GM21723 (cell line): ENCODE data around the gene ABHD12B.

Experiments used
- ATAC-seq: cut with Tn5 transposase; IDR thresholded peaks from one replicate; pipeline ENCODE4 v1.9.1; 2021; ENCODE audit warnings: mild to moderate bottlenecking, moderate library complexity; ENCODE audit not compliant: unreplicated experiment

Gene ABHD12B

DNA sequence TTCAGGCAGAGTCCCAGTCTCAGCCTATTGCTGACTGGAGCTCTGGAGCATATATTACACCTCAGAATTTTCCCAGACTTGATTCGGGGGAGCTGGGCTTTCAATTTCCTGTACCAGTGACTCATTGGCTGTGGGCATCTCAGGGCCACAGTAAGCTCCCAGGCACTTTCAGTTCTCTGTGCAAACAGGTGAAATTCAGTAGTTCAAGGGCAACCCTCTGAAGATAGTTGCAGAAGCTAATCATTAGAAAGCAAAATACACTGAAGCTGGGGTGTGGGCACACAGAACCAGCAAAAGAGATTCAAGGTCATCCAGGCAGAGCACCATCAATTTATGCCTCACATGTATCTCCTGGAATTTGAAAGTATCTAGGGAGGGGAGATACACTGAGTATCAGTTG lies 32.8 kb upstream of the ABHD12B start:
- no peak for ATAC-seq

DNA sequence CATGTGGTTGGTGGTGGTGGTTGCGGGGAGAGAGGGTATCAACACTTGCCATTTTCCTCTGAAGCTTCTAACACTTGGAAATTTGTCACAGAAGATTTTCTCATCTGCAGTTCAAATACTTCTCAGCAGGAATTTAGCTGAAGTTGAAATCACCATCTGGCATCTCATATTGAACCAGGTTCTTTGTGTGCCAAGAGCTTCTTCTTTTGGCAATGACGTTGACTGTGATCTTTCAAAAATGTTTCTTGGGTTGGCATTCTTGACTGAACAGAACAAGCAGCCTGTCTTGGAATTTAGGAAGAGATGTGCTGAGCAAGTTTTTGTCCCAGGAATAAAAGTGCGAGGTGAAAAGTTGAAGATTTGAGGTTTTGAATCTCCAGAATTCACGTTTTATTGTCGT lies 32.2 kb upstream of the ABHD12B start:
- ATAC-seq = no peak

DNA sequence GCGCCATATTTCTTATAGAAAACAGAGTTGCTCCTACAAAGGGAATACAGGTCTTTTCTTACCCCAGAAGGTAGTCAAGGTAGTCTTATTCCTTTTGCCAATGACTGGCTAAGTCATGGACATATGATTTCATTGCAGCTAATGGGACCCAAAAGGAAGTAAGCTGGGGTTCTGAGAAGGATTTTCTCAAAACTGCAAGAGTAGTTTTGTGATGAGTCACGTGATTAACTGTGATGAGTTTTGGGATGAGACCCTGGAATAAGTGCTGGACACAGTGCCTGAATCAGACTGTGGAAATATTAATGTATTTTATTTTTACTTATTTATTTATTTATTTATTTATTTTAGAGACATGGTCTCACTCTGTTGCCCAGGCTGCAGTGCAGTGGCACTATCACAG lies 27.5 kb upstream of the ABHD12B start:
- ATAC-seq = no peak

DNA sequence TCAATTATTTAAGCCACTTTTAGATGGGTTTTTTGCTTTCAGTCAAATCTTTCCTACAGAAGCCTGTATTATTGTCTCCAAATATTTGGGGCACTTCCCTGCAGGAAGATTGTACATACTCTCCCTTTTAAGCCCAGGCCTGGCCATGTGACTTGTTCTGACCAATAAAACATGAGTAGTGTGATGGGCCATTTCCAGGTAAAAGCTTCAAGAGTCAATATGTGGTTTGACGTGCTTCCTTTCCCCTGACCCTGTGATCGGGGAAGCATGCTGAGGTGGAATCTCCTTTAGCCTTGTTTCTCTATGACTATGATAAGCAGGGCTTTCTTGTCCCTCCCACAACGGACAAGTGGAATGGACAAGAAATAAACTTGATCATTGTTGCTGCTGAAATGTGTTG lies 26.7 kb upstream of the ABHD12B start:
- no peak for ATAC-seq

DNA sequence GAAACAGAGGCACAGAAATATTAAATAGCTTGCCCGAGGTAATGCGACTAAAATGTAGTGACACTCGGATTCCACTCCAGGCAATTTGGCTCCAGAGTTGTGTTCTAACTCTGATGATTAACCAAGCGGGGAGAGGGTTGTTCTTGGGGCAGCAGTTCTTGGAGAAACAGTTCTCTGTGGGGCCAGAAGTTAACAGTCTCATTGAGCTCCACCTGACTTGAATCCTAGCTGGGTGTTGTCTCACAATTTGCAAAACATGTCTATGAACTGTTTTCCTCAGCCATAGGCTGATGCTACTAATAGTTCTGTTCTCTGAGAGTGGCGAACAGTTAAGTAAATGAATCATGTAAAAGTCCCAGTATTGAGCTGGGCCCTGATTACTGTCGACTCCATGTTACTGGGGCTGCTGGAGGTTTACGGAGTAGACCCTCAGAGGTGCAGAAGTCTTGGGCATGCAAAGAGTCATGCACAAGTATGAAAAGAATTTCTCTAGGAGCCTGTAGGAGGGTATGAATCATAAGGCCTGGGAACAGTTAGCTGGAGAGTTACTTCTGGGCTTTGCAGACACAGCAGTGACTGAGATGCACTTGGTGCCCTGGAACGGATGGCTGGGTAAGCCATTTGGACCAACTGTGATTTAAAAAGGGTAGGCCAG lies 25.5 kb upstream of the ABHD12B start:
- ATAC-seq = no peak

DNA sequence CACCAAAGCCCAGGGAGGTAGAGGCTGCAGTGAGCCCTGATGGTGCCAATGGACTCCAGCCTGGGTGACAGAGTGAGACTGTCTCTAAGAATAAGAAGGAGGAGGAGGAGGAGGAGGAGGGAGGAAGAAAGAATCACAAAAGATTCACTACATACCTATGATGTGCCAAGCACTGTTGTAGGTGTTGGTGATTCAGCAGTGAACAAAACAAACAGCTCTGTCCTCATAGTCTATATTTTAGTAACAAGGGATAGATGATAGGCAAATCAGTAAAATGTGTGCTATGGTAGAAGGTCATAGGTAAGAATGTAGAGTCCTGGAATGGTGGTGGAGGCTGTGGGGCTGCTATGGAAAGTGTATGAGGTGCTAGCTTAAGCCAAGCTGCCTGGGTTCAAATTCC lies 18.0 kb upstream of the ABHD12B start:
- no peak for ATAC-seq

DNA sequence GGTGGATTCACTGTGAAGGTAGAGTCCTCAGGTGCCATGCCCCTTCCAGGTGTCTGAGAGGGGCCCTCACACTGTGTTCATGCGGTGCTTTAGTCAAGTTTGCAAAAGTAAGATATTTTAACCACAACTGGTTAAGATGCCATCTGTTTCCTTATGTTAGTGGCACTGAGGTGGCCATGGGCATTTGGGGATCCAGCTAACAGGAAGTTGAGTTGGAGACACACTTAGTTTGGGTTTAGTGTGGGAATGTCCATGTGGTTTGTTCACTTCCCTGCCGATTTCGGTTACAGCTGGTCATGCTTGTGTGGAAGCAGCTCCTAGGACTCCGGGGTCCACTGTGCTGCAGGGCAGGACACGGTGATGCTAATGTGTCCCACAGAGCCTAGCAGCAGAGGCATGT lies 17.3 kb upstream of the ABHD12B start:
- no peak for ATAC-seq

DNA sequence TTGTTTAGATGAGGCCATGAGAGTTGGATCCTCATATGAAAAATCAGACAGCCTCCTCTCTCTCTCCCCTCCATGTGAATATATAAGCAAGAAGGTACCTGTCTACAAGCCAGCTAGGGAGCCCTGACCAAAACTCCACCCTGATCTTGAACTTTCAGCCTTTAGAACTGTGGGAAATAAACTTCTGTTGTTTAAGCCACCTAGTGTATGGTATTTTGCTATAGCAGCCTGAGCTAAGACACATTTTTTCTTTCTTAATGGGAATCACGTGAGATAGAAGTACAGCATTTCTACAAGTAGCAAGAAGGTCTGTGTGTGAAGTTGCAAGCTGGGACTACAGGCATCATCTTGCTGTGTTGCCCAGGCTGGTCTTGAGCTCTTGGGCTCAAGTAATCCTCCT lies 16.3 kb upstream of the ABHD12B start:
- no peak for ATAC-seq

DNA sequence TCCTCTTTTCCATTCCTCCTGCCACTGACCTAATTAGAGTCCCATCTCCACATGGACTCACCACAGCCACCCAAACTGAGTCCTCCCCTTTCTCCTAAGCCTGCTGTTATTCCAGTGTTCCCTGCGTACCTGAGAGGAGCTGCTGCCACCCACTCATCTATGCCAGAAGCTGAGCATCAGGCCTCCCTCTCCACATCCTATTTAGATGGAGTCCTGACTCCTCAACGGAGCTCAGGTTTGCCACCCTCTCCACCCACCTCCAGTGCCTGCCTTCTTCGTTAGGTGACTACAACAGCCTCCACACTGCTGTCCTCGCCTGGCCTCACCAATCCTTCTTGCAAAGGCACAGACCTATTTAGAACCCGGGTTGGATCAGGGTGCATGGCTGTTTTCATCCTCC lies 15.2 kb upstream of the ABHD12B start:
- no peak for ATAC-seq

DNA sequence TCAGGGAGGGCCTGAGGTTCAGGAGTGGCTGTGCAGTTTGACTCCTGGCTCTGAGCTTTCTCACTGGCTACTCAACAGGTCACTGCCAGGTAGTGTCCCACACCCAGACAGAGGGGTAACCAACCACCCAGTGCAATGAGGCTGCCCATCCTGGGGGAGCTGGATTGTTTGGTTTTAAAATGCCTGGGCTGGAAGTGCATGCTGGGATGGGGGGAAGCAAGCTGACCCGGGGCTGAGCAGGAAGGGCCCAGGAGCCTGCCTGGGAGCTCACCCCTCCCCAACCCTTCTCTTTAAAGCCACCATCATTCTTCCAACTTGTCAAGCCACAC lies 12.6 kb upstream of the ABHD12B start:
- no peak for ATAC-seq

DNA sequence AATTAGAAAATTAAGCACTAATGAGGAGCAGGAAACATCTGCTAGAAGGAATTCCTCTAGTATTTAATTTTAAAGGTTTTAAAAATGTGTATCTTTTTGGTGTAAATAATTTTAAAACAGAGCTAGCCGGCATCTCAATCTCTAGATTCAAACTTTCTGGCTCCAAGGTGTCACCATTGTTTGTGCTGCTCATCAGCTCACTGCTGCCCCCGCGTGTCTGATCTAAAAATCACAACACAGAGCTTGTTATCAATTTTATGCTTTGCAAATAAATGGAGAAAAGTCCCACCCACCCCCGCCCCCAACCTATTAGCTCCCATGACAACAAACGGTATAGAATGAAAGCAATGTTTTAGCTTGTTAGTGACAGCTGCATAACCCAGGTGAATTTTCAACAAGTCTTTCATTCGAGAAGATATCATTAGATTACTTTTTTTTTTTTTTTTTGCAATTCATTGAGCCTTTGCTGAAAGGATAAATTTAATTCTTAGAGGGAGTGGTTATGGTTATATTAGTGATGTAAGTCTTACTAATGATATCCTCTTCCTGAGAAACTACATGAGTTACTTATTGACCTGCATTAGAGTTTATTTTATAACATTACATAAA lies 11.3 kb upstream of the ABHD12B start:
- peak; percentile 60 for ATAC-seq

DNA sequence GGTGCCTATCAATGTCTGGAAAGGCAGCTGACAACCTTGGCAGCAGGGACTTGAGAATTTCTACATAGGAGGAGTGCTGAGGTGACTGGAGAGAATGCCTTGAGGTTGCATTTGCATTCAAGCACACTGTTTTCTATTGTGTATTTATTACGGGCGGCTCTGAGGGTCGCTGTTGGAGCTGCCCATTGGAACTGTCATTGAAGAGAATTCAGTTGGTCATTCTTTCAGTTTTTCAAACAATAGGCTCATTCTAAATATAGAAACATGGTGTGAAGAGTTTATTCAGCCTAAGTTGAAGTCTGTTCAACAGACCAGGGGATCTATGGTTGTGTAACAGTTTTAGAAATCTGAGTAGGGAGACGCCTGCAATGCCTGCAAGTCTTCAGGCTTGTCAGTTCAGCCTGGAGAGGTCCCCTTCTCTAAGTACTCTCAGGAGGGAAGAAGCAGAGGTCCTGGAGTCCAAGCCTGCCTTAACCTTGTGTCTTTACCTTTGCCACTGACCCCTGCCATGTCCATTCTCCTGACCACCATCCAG lies 9.8 kb upstream of the ABHD12B start:
- no peak for ATAC-seq

DNA sequence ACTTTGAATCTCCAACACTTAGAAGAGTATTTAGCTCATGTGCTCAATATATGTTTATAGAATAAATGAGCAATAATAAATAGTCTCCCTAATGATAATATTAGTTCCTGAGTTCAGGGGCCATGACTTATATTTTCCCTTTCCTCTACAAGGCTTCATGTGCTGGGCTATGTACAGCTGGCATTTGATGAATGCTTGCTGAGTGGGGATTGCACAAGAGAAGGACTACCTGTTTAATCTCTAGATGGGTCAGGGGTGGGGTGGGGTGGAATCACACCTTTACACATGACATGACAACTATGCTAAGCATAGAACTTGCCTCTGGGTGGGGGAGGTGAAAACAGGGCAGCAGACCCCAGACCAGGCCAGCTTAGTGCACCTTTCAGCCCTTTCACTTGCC lies 7.6 kb upstream of the ABHD12B start:
- no peak for ATAC-seq

DNA sequence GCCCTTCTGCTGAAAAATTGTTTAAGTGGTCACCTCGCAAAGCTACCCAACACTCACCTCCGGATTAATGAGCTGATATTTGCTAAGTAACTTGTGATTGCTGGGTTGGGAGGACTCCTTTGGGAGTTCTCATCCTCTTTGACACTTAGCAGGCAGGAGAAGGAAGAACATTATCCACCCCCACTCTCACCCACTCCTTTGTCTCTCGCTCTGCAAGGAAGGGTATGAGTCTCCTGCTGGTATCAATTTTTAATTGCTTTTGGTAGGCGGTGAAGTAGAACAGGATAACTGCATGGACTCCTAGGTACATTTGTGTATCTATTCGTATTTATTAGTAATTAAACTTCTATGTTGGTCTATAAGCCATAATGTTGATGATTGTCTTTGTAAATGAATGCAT lies 6.9 kb upstream of the ABHD12B start:
- no peak for ATAC-seq

DNA sequence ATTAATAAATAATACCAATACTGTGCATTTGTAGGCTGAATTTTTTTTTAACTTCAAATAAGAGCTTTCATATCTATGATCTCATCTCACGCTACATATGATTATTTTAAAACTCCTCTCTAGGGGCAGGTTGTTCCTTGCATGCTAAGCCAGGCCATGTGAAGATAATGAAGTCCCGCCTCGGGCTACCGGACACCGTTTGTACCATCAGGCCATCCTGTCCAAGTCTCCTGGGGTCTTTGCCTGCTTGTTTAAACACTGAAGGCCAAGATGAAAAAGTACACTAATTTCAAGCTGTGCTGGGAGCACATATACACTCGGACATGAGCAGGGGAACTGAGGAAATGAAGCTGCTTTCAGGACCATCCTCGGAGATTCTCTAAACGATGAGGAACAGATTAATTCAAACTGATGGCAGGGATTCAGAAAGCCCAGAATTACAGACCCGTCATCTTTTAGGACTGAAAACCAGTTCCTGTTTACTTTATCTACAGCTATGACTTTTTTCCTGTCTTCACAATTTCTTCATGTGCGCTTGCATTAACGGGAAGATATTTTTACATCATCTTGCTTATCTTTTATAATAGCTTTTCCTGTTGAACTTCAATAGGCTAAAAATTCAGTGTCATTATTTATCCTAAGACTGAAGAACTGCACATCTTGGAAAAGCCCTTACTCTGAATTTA lies 6.3 kb upstream of the ABHD12B start:
- no peak for ATAC-seq

DNA sequence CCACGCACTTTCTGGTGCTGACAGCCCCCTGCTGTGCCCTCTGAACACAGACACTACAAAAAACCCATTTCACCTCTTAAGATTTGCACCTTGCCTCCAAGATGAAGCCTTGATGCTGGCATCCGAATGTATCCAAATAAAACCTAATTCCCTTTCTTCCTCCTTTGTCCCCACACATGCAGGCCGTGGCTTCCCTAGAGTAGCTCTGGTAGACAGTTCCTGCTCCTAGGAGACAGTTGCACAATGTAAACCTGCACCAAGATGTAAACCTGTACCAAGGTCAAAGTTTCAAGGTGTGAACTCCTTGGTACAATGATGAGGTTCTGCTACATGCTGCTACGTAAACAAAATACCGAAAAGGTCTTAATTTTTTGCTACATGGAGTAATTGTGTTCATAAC lies 625 bp upstream of the ABHD12B start:
- no peak for ATAC-seq

DNA sequence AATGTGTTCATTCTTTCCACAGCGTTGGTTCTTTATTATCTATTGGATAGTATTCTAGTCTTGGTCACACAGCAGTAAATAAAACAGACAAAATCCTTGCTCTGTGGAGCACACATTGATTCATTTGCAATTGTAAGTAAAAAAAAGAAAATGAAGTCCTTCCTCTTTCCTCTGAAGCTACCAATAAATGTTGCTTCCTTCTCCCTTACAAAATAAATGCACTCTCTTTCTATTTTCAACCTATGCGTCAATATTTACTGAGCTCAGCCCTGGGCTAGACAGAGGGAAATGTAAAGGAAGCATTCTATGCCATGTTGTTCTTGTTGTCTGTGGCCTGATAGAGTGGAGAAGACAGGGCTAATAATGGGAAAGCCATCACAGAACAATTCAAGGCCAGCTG lies 2.9 kb downstream of the ABHD12B start:
- no peak for ATAC-seq

DNA sequence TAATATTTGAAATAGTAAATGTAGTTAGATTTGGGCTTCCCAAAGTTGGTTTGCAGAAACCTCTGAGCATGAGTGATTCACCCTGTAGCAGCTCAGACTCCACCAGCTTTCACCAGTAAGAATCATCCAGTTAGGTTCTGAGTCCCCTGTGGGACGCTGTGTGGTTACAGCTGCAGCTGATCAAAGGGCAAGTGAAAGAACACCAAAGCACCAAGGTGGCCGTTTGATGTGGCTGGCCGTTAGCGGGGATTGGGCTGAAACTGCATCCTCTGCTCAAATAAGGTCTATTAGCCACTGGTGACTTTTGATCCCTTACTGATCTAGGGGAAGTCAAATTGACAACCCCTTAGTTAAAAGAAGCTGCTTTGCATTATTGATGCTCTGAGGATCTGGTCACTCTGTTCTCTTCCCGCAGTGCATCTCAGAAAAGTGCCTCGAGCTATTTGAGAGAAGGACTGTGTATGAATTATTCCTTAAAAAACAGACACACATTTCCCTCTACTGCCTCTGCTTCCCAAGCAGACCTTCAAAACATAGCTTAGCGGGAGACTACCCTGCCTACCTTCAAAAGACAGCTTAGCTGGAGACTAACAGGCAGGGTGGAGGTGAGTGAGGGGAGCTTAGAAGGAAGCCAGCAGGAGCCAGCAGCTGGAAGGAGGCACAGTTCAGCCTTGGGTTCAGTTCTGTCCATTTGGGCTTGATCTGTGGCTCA lies 3.7 kb downstream of the ABHD12B start:
- peak; percentile 97 for ATAC-seq

DNA sequence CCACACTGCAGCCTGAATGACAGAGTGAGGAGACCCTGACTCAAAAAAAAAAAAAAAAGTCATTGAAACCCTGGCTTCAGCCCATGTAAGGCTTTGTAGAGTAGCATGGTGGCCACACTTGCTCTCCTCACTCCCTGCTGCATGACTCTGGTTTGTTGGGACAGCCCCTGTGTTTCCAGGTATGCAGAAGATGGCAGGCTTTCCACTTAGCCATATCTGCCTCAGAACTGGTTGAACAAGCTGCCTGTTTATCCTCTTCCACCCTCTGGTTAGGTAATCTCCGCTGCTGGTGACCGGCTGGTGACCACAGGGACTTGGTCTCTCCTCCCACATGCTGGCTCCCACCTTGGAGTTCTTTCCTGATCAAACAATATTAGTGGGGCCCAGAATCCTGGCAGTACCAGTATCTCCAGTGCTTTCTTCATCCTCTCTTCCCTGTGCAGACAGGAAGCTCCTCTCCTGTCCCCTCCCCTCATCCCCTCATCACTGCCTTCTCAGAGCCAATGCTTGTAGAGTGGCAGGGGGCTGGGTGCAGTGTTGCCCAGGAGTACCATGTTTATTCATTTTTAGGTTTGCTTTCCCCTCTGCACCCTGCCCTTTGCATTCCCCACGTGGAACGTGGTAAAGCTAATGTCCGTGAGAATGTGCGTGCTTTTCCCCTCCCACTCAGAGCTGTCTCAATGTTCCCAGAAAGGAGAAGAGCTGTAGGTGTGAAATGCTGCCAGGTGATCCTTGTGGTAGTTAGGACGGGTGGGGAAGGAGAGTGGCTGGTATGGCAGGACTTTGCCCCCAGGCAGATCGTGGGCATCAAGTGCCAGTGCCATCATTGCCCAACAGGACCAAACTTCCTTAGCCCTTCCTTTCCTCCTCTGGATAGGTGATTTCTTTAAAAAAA lies 11.3 kb downstream of the ABHD12B start:
- no peak for ATAC-seq

DNA sequence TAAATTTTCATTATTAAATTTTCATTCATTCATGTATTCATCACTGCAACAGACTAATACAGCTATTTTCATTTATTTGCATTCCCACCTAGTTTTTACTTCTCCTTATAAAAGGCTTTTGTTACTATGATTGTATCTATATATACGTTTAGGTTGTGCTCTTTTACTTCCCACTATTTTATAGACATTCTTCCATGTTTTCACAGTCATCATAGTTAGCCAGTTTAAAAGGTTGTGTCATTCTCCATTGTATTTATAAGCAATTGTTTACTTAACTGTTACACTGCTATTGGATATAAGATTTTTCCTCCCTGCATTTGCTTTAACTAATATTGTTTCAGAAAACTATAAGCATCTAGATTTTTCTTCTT lies 12.0 kb downstream of the ABHD12B start:
- ATAC-seq = no peak

DNA sequence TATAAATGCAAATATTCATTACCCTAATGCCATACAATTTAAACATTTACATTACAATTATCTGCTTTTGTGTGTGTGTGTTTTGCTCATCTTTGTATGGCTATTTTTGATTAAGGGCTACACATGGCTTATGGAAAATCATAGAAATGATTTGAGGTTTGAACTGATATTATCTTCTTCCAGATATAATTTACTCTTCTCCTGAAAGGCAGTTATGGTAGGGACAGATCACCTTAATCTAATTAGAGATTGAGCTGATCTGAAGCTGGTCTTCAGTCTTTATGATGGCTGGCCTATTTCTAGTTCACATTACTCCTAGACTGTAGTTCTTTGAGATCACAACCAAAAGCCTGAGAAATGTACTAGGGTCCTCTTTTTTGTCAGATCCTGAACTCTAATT lies 15.6 kb downstream of the ABHD12B start:
- no peak for ATAC-seq
